Memory B cell (primary cell): ENCODE results near the gene ZBTB42.

Source experiments
- ATAC-seq: fragments of 150-1000 bp; cut with Tn5 transposase; 2 replicates; pipeline ENCODE4 v1.10.0; 2021; ENCODE audit warnings: low read depth, mild to moderate bottlenecking, moderate library complexity
- DNase-seq, 2 donors: peaks; one replicate each; pipeline ENCODE4 v3.0.0; 2022; ENCODE audit warnings: low spot score in 2 of 2
- H3K27ac Mint-ChIP-seq: one replicate; pipeline ENCODE4 v1.8.0; 2022; ENCODE audit warnings: mild to moderate bottlenecking, moderate library complexity, mixed read lengths
- H3K27me3 Mint-ChIP-seq: one replicate; pipeline ENCODE4 v1.8.0; 2022; ENCODE audit warnings: mixed read lengths
- H3K36me3 Mint-ChIP-seq: one replicate; pipeline ENCODE4 v1.8.0; 2022; ENCODE audit warnings: mild to moderate bottlenecking, mixed read lengths
- H3K4me1 Mint-ChIP-seq: one replicate; pipeline ENCODE4 v1.8.0; 2022; ENCODE audit warnings: mixed read lengths
- H3K4me3 Mint-ChIP-seq: one replicate; pipeline ENCODE4 v1.8.0; 2022; ENCODE audit warnings: mild to moderate bottlenecking, moderate library complexity, mixed read lengths
- H3K9me3 Mint-ChIP-seq: one replicate; pipeline ENCODE4 v1.8.0; 2022; ENCODE audit warnings: mixed read lengths

ZBTB42 gene

DNA sequence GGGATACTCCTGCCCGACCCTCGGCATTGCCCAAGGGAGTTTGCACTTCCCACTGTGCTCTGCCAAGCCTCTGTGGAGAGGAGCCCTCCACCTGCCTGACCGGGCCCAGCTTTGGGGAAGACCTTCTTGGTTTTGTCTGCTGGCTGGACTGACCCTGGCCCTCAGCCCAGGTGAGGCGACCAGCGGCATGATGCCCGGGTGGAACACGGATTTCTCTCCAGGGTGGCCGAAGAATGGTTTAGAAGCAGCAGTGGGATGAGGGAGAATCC, 15.6 kb downstream of the ZBTB42 start:
- ATAC-seq (no peak), DNase-seq (no peak)
- Mint-ChIP-seq H3K4me3 (peak overlapping the region; percentile 94), H3K9me3 (no peaks in the 10 kb centered on the region), H3K27ac (peak overlapping the region; percentile 95), H3K4me1 (peaks cover 19% of the 10 kb centered on the region), H3K27me3 (no peaks in the 10 kb centered on the region), H3K36me3 (no peaks in the 10 kb centered on the region)

DNA sequence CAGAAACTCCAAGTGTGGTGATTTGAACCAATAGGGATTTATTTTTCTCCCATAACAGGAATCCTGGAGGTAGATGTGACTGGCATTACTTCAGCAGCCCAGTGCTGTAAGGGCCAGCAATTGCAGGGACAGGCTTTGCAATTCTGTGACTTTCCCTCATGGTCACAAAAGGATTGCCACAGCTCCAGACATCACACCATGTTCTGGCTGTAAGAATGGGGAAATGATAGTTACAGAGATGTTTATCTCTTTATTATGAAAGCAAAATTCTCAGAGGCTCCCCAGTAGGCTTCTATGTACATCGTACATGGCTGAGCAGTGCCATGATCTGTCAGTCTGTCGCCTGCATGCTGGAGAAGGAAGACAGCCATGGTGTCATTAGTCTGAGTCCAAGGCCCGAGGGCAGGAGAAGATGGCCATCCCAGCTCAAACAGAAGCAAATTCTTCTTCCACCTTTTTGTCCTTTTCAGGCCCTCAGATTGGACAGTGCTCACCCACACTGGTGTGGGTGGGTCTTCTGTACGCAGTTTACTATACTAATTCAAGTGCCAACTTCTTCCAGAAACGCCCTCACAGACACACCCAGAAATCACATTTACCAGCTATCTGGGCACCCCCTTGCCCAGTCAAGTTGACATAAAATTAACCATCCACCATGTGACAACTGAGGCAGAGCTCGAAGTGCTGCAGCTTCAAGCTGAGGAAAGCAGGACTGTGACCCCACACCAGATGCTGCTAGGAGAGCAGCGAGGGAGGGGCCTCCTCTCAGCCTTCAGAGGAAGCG, 17.2 kb downstream of the ZBTB42 start:
- ATAC-seq (no peak), DNase-seq (no peak)
- H3K36me3 Mint-ChIP-seq = no peaks in the 10 kb centered on the region
- H3K27me3 Mint-ChIP-seq = no peaks in the 10 kb centered on the region
- H3K4me3 Mint-ChIP-seq = no peak overlapping the region
- H3K9me3 Mint-ChIP-seq = no peaks in the 10 kb centered on the region
- peak overlapping the region; percentile 31 for H3K27ac Mint-ChIP-seq
- H3K4me1 Mint-ChIP-seq = peaks cover 19% of the 10 kb centered on the region

DNA sequence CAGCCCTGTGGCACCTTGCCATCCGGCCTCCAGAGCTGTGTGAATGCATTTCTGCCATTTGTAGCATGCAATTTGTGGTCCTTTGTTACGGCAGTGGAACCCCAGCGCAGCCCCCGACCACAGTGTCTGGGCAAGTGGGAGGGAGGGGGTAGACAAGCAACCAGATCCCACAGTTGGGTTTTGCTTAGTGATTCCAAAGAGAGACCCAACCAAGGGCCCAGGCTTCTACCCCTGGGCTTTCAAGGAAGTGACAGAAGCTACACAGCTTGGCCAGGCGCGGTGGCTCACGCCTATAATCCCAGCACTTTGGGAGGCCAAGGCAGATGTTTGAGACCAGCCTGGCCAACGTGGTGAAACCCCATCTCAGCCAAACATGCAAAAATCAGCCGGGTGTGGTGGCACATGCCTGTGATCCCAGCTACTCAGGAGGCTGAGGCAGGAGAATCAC, 17.8 kb downstream of the ZBTB42 start:
- no peak for DNase-seq
- Mint-ChIP-seq H3K27me3 (peaks cover under 1% of the 10 kb centered on the region), H3K36me3 (no peaks in the 10 kb centered on the region), H3K9me3 (no peaks in the 10 kb centered on the region), H3K4me1 (peaks cover 14% of the 10 kb centered on the region), H3K4me3 (no peak overlapping the region), H3K27ac (no peak overlapping the region)
- ATAC-seq = no peak

DNA sequence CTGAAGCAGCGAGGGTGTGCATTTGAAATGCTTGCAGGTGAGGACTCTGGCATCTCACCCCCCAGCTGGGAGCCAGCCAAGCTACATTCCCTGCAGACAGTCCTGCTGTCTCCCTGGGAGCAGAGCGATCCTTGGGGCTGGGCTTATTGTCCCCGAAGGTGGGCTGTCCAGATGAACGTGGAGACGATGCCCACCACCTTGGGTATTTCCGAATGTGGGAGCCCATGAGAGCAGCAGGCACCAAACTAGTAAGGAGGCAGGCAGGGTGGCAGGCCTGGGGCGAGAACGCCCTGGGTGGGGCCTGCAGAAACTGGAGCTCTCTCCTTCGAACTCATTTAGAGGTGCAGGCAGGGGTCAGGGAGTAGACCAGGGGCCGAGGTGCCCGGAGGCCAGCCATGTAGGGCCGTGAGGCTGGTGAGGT, 18.5 kb downstream of the ZBTB42 start:
- Mint-ChIP-seq H3K4me3 (no peak overlapping the region), H3K4me1 (peaks cover 12% of the 10 kb centered on the region)

DNA sequence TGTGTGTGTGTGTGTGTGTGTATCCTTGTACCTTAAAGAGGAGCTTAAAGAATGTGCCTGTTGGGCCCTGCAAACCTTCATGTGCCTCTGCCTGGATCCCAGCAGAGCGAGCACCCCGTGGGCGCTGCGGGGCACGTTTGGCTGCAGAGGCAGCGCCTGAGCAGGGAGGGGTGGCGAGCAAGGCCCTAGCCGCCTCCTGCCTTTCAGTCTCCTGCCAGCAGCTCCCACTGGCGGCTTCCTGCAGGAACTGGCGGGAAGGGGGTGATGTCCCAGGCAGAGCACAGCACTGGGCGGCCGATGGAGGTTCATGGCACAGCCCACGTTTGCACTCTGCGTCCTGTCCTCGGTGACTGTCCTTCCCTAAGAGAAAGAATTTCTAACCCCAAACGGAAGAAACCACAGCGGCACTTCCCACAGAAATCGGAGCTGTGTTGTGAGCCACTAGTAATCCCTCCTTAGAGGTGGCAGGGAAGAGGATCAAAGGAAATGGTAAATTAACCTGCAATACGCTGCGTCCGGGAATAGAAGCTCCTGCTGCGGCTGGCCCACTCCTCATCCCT, 19.8 kb downstream of the ZBTB42 start:
- H3K4me3 Mint-ChIP-seq = no peak overlapping the region
- H3K27ac Mint-ChIP-seq = no peak overlapping the region
- peaks cover 12% of the 10 kb centered on the region for H3K27me3 Mint-ChIP-seq
- peaks cover 17% of the 10 kb centered on the region for H3K4me1 Mint-ChIP-seq
- no peak for ATAC-seq
- peaks cover 6% of the 10 kb centered on the region for H3K9me3 Mint-ChIP-seq
- DNase-seq = no peak
- H3K36me3 Mint-ChIP-seq = no peaks in the 10 kb centered on the region

More for the DNA sequence above, 18.5 kb downstream of the ZBTB42 start:
- no peak overlapping the region for H3K27ac Mint-ChIP-seq
- peaks cover 1% of the 10 kb centered on the region for H3K9me3 Mint-ChIP-seq
- H3K36me3 Mint-ChIP-seq = no peaks in the 10 kb centered on the region
- ATAC-seq (no peak), DNase-seq (no peak)
- H3K27me3 Mint-ChIP-seq = peaks cover 3% of the 10 kb centered on the region

DNA sequence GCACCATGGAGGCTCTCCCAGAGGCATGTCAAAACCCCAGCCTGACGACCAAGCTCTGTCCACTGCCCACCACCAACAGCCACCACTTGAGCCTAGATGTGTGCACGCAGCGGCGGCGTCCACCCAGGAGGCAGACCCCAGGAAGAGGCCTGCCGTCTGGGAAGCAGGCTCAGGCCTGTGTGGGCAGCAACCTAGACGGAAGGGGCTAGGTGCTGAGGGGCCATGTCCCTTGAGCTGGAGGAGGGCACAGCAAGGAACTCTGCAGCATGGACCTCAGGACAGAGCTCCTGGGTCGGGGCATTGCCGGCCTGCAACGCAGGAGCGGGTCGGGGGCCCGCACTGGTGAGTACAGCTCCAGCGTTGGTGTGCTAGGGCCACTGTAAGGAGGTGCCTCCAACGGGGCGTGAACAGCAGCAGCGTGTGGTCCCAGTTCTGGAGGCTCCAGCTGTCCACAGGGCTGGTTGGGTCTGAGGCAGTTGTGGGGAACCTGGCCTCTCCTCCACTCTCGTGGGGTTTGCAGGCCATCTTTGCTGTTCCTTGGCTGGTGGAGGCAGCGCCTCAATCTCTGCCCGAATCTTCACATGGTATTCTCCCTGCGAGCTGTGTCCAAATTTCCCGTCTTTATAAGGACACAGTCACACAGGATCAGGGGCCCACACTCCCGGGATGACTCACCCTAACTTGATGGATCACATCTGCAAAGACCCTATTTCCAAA, 20.5 kb downstream of the ZBTB42 start:
- H3K4me3 Mint-ChIP-seq = no peak overlapping the region
- H3K4me1 Mint-ChIP-seq = peaks cover 18% of the 10 kb centered on the region
- no peaks in the 10 kb centered on the region for H3K36me3 Mint-ChIP-seq
- DNase-seq (no peak), ATAC-seq (no peak)
- H3K27me3 Mint-ChIP-seq = peaks cover 13% of the 10 kb centered on the region
- no peak overlapping the region for H3K27ac Mint-ChIP-seq
- H3K9me3 Mint-ChIP-seq = peaks cover 6% of the 10 kb centered on the region

DNA sequence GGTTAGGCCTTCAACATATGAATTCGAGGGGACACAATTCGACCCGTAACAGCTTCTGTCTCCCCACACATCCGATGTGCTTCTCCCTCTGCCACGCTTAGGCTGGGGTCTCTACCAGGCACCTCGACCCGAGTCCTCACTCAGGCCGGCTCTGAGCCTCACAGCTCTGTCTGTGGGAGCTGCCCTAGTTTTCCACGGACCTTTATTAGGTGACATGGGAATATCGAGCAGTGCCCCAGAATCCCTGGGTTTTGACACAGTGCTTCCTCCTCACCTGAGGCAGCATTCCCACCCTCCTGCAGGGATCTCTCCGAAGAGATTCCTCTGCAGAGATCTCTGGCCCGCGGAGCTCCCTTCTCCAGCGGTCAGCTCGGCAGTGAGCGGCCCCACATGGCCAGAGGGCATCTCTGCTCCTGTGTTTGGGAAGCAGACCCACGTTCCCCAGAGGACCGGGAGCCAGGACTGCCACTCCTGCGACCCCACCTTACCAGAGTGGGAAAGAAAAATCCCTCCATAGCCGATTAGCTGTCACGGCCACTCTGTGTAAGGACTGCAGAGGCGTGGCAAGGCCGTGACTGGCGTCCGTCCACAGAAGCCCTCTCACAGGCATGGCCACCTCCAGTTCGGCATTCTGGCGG, 21.2 kb downstream of the ZBTB42 start:
- Mint-ChIP-seq H3K9me3 (peaks cover 6% of the 10 kb centered on the region), H3K27ac (no peak overlapping the region), H3K4me1 (peaks cover 15% of the 10 kb centered on the region), H3K27me3 (peaks cover 16% of the 10 kb centered on the region), H3K4me3 (no peak overlapping the region), H3K36me3 (no peaks in the 10 kb centered on the region)
- DNase-seq (no peak), ATAC-seq (no peak)

DNA sequence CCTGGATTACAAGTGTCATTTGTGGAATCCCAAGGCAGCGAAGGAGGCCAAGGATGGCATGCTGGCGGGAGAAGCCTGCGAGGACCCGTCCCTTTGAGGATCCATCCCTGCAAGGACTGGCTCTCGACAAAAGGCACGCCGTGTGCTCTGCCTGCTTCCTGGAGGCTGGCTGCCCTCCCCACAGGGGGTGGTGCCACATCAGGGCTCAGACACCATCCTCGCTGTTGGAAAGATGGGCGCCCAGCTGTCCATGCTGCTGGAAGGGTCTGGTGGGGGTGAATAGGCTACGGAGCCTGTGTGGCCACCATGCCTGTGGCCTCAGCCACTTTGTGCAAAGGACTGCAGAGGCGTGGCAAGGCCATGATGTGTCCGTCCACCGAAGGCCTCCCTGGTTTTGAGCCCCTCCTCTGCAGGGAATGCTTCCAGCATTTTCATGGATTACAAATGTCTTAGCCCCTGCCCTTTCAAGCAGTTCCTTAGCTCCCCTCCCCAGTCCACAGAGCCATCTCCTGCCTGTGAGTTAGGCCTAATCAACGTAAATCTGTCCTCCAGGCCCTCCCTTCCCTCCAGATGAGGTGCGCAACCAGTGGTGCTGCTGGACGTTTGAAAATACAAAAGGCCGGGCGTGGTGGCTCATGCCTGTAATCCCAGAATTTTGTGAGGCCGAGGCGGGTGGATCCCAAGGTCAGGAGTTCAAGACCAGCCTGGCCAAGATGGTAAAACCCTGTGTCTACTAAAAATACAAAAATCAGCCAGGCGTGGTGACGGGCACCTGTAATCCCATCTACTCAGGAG, 22.1 kb downstream of the ZBTB42 start:
- Mint-ChIP-seq H3K4me1 (peaks cover 18% of the 10 kb centered on the region), H3K36me3 (no peaks in the 10 kb centered on the region), H3K4me3 (no peak overlapping the region), H3K27me3 (peaks cover 17% of the 10 kb centered on the region), H3K27ac (no peak overlapping the region), H3K9me3 (peaks cover 6% of the 10 kb centered on the region)
- no peak for ATAC-seq
- DNase-seq = no peak

DNA sequence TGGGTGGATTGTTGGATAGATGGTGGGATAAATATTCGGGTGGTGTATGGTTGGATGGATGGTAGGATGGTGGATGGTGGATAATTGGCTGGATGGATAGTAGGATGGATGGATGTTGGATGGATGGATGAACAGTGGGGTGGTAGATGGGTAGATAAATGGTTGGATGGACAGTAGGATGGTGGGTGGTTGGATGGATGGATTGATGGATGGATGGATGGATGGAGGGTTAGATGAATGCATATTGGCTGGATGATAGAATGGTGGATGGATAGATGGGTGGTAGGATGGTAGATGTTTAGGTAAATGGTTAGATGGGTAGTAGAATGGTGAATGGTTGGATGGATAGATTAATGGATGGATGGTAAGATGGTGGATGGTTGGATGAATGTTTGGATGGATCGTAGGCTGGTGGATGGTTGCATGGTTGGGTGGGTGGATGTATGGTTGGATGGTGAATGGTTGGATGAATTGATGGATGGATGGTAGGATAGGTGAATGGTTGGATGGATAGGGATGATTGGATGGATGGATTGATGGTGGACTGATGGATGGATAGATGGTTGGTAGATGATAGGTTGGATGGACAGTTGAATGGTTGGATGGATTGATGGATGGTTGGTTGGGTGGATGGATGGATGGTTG, 23.6 kb downstream of the ZBTB42 start:
- no peaks in the 10 kb centered on the region for H3K36me3 Mint-ChIP-seq
- H3K4me1 Mint-ChIP-seq = peaks cover 18% of the 10 kb centered on the region
- peaks cover 6% of the 10 kb centered on the region for H3K9me3 Mint-ChIP-seq
- no peak overlapping the region for H3K27ac Mint-ChIP-seq
- DNase-seq (no peak), ATAC-seq (no peak)
- peaks cover 17% of the 10 kb centered on the region for H3K27me3 Mint-ChIP-seq
- H3K4me3 Mint-ChIP-seq = peak overlapping the region; percentile 37

DNA sequence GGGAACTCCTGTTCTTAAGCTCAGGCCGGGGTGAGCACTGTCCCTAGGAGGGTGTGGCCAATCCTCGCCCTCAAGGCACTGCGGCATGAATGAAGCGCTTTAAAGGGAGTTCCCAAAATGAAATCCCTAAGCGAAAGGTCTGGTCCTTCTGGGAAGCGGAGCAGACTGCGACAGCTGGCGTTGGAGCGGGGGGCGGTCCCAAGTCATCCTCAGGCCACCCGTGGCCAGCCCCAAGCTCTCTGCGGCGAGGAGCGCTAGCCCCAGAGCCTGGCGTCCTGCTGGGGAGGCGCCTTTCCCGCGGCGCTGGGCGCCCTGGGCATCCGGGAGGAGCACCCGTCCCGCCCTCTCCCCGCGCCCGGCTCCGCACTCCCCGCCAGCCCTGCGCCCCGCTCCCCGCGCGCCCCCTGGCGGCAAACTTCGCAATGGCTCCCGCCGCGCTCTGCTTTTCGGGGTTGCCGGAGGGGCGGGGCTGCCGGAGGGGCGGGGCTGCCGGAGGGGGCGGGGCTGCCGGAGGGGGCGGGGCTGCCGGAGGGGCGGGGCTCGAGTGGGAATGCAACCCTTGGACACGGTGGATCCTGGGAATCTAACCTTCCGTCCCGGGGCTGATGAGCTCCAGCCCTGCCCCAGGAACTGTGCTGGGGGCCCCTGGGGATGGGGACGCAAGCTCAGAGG, 25.4 kb downstream of the ZBTB42 start:
- H3K4me1 Mint-ChIP-seq = peaks cover 18% of the 10 kb centered on the region
- H3K27ac Mint-ChIP-seq = no peak overlapping the region
- peaks cover 6% of the 10 kb centered on the region for H3K9me3 Mint-ChIP-seq
- no peaks in the 10 kb centered on the region for H3K36me3 Mint-ChIP-seq
- ATAC-seq (peak; percentile 89), DNase-seq (peak; percentile 97 to 99)
- H3K4me3 Mint-ChIP-seq = peak overlapping the region; percentile 82
- peaks cover 17% of the 10 kb centered on the region for H3K27me3 Mint-ChIP-seq

DNA sequence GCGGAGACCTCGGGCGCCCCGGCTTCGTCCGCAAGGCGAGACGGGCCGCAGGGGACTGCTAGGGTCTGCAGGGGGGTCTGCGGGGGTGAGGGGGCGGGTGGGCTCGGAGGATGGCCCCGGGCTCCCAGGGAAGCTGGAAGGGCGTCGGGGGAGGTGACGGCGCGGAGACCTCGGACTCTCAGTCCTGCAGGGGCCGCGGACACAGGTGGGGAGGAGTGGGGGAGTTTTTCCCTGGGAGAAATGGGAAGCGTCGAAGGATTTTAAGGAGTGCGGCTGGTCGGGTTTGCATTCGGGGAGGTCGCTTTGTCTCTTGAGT, 25.9 kb downstream of the ZBTB42 start:
- no peak overlapping the region for H3K27ac Mint-ChIP-seq
- DNase-seq = no peak
- peaks cover 6% of the 10 kb centered on the region for H3K9me3 Mint-ChIP-seq
- peaks cover 17% of the 10 kb centered on the region for H3K27me3 Mint-ChIP-seq
- H3K4me3 Mint-ChIP-seq = peak overlapping the region; percentile 79
- H3K4me1 Mint-ChIP-seq = peaks cover 18% of the 10 kb centered on the region
- H3K36me3 Mint-ChIP-seq = no peaks in the 10 kb centered on the region
- ATAC-seq = no peak

DNA sequence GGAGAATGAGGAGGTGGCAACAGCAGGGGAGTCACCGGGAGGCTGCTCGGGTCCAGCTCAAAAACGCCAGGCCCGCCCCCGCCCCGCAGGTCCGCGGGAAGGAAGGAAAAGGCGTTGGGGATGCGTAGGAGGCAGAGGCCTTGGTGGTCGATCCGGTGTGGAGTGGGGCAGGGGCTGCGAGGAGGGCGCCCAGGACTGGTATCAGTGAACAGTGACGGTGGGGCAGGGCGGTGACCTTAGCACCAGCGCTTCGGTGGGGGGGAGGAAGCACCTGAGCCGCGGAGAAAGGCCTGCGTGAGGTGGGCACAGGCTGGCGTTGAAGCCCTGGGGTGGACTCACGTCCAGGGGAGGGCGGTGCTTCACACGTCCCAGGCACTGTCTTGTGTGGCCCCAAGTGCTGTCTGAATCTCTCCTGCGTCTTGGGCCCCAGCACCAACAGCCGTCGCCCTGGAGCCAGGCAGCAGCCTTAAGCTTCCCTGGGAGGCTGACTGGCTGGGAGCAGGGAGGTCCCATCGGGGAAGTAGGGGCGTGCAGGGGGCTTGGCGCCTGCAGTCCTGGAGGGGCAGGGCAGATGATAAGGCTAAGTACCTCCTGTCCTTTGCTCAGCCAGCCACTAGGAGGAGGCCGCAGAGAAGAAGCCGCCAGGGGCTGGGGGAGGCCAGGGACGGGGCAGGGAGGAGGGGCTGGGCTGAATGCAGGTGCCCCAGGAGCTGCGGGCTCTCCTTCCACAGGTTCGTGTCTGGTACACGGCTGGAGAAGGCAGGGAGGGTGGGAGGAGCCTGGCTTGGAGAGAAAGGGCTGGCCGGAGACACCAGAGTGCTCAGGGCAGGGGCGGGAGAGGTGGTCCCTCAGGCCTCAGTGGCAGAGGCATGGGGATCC, 26.5 kb downstream of the ZBTB42 start:
- Mint-ChIP-seq H3K4me3 (peak overlapping the region; percentile 79), H3K4me1 (peaks cover 18% of the 10 kb centered on the region), H3K36me3 (no peaks in the 10 kb centered on the region), H3K27me3 (peaks cover 17% of the 10 kb centered on the region), H3K27ac (no peak overlapping the region), H3K9me3 (peaks cover 6% of the 10 kb centered on the region)
- ATAC-seq = peak; percentile 66
- peak; percentile 49 to 65 for DNase-seq
